Testis (tissue), 3 donors: ENCODE results near the gene IER3. TPM values are rescaled to one million over a fixed set of nuclear protein-coding genes. Genes with fewer than 3 reads are reported as not detected.

Source experiments
- DNase-seq: peaks from one replicate; pipeline ENCODE4 v3.0.0-alpha.2; 2019
- H3K27ac ChIP-seq, 2 donors: fragments of 200-600 bp; sonication (generic); one replicate each; pipeline ENCODE4 v1.5.1; 2019
- H3K27me3 ChIP-seq: fragments of 200-600 bp; sonication (generic); one replicate; pipeline ENCODE4 v1.5.1; 2019
- H3K36me3 ChIP-seq: fragments of 200-600 bp; sonication (generic); one replicate; pipeline ENCODE4 v1.5.1; 2017; ENCODE audit warnings: low read depth; ENCODE audit errors: missing control alignments
- H3K4me1 ChIP-seq: fragments of 200-600 bp; sonication (generic); one replicate; pipeline ENCODE4 v1.5.1; 2019
- H3K4me3 ChIP-seq, 2 donors: fragments of 200-600 bp; sonication (generic); one replicate each; pipeline ENCODE4 v1.5.1; 2017 to 2019
- H3K9me3 ChIP-seq: fragments of 200-600 bp; sonication (generic); one replicate; pipeline ENCODE4 v1.5.1; 2017
- CTCF ChIP-seq, 3 experiments: fragments of 450-650 bp in 2 of 3; fragments of 200-600 bp in 1 of 3; sonication (generic) in 1 of 3; IDR thresholded peaks; one replicate each; pipeline ENCODE4 v1.5.1; 2016 to 2019; ENCODE audit warnings: antibody characterized with exemption in 3 of 3, mild to moderate bottlenecking in 2 of 3, moderate library complexity in 1 of 3
- POLR2A ChIP-seq: fragments of 450-650 bp; IDR thresholded peaks from one replicate; pipeline ENCODE4 v1.6.1; 2017; ENCODE audit warnings: antibody characterized with exemption, mild to moderate bottlenecking, moderate library complexity
- WGBS, 2 donors: methylation state at CpG; one replicate each; pipeline ENCODE4 v1.1.5; 2018; 5-methylcytosine and 5-hydroxymethylcytosine counted together
- intact Hi-C: fragments of 100-400 bp; cut with DNase I; formaldehyde crosslinking; loops from one replicate; pipeline ENCODE4 v1.15.1; 2023; ENCODE audit warnings: low total_unique reads
- polyA plus RNA-seq: library from polyadenylated mRNA; stranded (reverse); fragments of 350-450 nt; fragmentation: Illumina TruSeq; extraction: RNeasy Lipid Tissue Mini Kit (QIAGEN cat#74804); gene quantifications from one replicate; pipeline ENCODE4 v1.2.3, GENCODE V29; 2014; ENCODE audit warnings: low read depth, low replicate concordance; ENCODE audit not compliant: insufficient read depth
- total RNA-seq, 2 donors: library from RNA; depleted of rRNA; stranded (reverse); fragments of >200 nt; gene quantifications; one replicate each; pipeline ENCODE4 v1.2.3, GENCODE V29; 2016

The IER3 gene
- total and polyA plus RNA-seq, 3 donors from 2014 or later: 1.4 to 11.1 (median 7.7) TPM

- intact Hi-C loops: no loop called here
- TF ChIP-seq CTCF (IDR thresholded peaks at IDR 0.05) (no peak), POLR2A (no peak)
- WGBS, 2 donors: 0% methylated on average over 26 to 59 of the region's 66 CpGs
- H3K36me3 ChIP-seq: no peaks in the 10 kb centered on the region
- peak within 1 kb of the TSS; percentile 84 to 94 for H3K27ac ChIP-seq
- no peaks in the 10 kb centered on the region for H3K27me3 ChIP-seq
- no peaks in the 10 kb centered on the region for H3K9me3 ChIP-seq
- peak within 1 kb of the TSS; percentile 82 to 86 for H3K4me3 ChIP-seq
- peak; percentile 94 for DNase-seq
- peaks cover 21% of the 10 kb centered on the region for H3K4me1 ChIP-seq
Measured at GRCh38 chr6:30742316-30743098, 1.8 kb downstream of the IER3 start, which contains the start of gene FLOT1. TSS of gene FLOT1 (minus strand) at chr6:30742687. CDS start at chr6:30742189, 498 bp downstream.

GRCh38 chr6:30741789-30742315 lies 2.5 kb downstream of the IER3 start:
- Histone ChIP-seq H3K9me3 (no peaks in the 10 kb centered on the region), H3K36me3 (no peaks in the 10 kb centered on the region), H3K27me3 (no peaks in the 10 kb centered on the region), H3K4me3 (peak overlapping the region; percentile 82 to 86), H3K4me1 (peaks cover 21% of the 10 kb centered on the region), H3K27ac (peak overlapping the region; percentile 84 to 94)
- TF ChIP-seq POLR2A (no peak), CTCF (IDR thresholded peaks at IDR 0.05) (no peak)
- no peak for DNase-seq
- 7% methylated on average over 13 of the region's 13 CpGs for WGBS, 2 donors
- intact Hi-C loops: no loop called here

GRCh38 chr6:30741063-30741779 lies 3.1 kb downstream of the IER3 start:
- WGBS, 2 donors: 74 to 76% methylated on average over 8 of the region's 8 CpGs

GRCh38 chr6:30740540-30740870 lies 3.8 kb downstream of the IER3 start:
- WGBS, 2 donors: 82 to 96% methylated on average over 2 of the region's 2 CpGs
- Histone ChIP-seq H3K4me1 (peaks cover 21% of the 10 kb centered on the region), H3K4me3 (no peak overlapping the region), H3K27me3 (no peaks in the 10 kb centered on the region), H3K9me3 (no peaks in the 10 kb centered on the region), H3K27ac (no peak overlapping the region), H3K36me3 (no peaks in the 10 kb centered on the region)
- intact Hi-C loops: no loop called here
- TF ChIP-seq POLR2A (no peak), CTCF (IDR thresholded peaks at IDR 0.05) (no peak)
- DNase-seq: no peak

More at GRCh38 chr6:30741063-30741779, 3.1 kb downstream of the IER3 start:
- Histone ChIP-seq H3K9me3 (no peaks in the 10 kb centered on the region), H3K27me3 (no peaks in the 10 kb centered on the region), H3K36me3 (no peaks in the 10 kb centered on the region), H3K4me3 (peak overlapping the region; percentile 82 to 86), H3K4me1 (peaks cover 21% of the 10 kb centered on the region), H3K27ac (peak overlapping the region; percentile 84 to 94)
- no peak for TF ChIP-seq CTCF (IDR thresholded peaks at IDR 0.05)
- TF ChIP-seq POLR2A: no peak
- DNase-seq: no peak
- intact Hi-C loops: no loop called here
